ENCODE data around the gene MOSPD3. TPM values are rescaled to one million over a fixed set of nuclear protein-coding genes. Genes with fewer than 3 reads are reported as not detected.

Gene MOSPD3
- total and polyA plus RNA-seq, 2 of the 13 experiments (the other 11 are each of a cell fraction or from before 2014, with no cell fraction given): 7.6 to 8.8 TPM

DNA sequence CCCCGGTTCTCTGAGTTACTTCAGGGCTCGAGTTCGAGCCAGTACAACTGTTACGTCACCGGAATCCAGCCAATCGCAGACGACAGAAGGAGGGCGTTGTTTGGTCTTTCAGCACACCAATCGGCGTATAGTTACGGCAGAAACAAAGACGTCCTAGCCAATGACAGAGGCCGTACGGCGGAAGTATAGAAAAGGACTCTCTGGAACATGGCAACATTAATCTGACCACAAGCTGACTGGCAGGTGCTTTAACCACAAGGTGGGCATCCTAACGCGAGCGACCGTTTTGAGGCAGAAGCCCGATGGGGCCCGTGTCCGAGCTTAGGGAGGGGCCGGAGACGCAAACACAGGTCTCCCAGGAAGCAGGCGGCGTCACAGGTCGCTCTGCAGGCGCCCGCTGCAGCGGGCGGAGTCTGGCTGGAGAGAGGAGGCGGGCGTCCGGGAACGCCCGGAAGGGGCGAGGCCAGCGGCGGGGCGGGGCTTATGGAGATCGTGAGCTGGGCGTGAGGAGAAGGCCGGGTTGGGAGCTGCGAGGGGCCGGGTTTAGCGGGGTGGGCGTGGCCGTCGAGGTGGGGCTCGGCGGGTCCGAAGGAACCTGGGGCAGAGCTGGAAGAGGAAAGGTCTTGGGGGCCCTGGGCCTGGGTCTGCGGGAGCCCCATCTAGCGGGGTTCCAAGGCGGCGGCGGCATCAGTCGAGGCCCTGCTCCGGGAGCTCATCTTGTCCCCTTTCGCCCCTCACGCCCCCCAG lies at the start of gene MOSPD3 (continued):
- TF ChIP-seq ZMAT3 (CRISPR knock-in tag; conservative IDR thresholded peaks at IDR 0.05): peak; percentile 34; the same call in 1 of the 2 replicates
- peak; percentile 74 for TF ChIP-seq PHF8 (CRISPR knock-in tag; IDR thresholded peaks at IDR 0.05)
- TF ChIP-seq SMAD1 (CRISPR knock-in tag; IDR thresholded peaks at IDR 0.05; ENCODE audit: borderline replicate concordance, low read depth): 0 out of 2 replicates have a peak, but pooled peaks have one; percentile 3
- TF ChIP-seq, protein P1, sequence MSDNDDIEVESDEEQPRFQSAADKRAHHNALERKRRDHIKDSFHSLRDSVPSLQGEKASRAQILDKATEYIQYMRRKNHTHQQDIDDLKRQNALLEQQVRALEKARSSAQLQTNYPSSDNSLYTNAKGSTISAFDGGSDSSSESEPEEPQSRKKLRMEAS (IDR thresholded peaks at IDR 0.05): peak; percentile 51; the same call in 1 of the 2 replicates
- TF ChIP-seq ZNF264 (CRISPR knock-in tag; IDR thresholded peaks at IDR 0.05): 0 out of 2 replicates have a peak, but pooled peaks have one; percentile 15
- 0 out of 2 replicates have a peak, but pooled peaks have one; percentile 42 for TF ChIP-seq YEATS4 (CRISPR knock-in tag; IDR thresholded peaks at IDR 0.05; ENCODE audit: borderline replicate concordance)
- TF ChIP-seq U2AF1 (optimal IDR thresholded peaks at IDR 0.05; ENCODE audit: low read depth, low read length): peak; percentile 40
- peak; percentile 71 for TF ChIP-seq ZNF614 (CRISPR knock-in tag; IDR thresholded peaks at IDR 0.05; ENCODE audit: borderline replicate concordance)
- TF ChIP-seq, protein P2, sequence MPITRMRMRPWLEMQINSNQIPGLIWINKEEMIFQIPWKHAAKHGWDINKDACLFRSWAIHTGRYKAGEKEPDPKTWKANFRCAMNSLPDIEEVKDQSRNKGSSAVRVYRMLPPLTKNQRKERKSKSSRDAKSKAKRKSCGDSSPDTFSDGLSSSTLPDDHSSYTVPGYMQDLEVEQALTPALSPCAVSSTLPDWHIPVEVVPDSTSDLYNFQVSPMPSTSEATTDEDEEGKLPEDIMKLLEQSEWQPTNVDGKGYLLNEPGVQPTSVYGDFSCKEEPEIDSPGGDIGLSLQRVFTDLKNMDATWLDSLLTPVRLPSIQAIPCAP (CRISPR knock-in tag; IDR thresholded peaks at IDR 0.05; ENCODE audit: low read depth): no peak
- peak; percentile 68 for TF ChIP-seq ASH2L (IDR thresholded peaks at IDR 0.05; ENCODE audit: insufficient read length, low read depth, low read length)
- TF ChIP-seq ZNF724P (CRISPR knock-in tag; IDR thresholded peaks at IDR 0.05; ENCODE audit: borderline replicate concordance): 0 out of 2 replicates have a peak, but pooled peaks have one; percentile 45
- 0 out of 2 replicates have a peak, but pooled peaks have one; percentile 12 for TF ChIP-seq CSRNP1 (CRISPR knock-in tag; IDR thresholded peaks at IDR 0.05)
- peak; percentile 87 for TF ChIP-seq POLR2G (IDR thresholded peaks at IDR 0.05; ENCODE audit: low read depth, low read length)
- TF ChIP-seq PBX2 (CRISPR knock-in tag; IDR thresholded peaks at IDR 0.05): peak; percentile 22; the same call in 1 of the 2 replicates
- no peak for TF ChIP-seq MATR3 (CRISPR knock-in tag; IDR thresholded peaks at IDR 0.05)
- TF ChIP-seq ZNF564 (CRISPR knock-in tag; IDR thresholded peaks at IDR 0.05): no peak
- TF ChIP-seq ZNF30 (CRISPR knock-in tag; IDR thresholded peaks at IDR 0.05): no peak
- TF ChIP-seq NRL (CRISPR knock-in tag; IDR thresholded peaks at IDR 0.05; ENCODE audit: borderline replicate concordance): peak; percentile 52; the same call in 1 of the 2 replicates
- TF ChIP-seq SP2 (CRISPR knock-in tag; IDR thresholded peaks at IDR 0.05): peak; percentile 80
- TF ChIP-seq KLF9 (CRISPR knock-in tag; IDR thresholded peaks at IDR 0.05; ENCODE audit: low read depth): 0 out of 2 replicates have a peak, but pooled peaks have one; percentile 59
- TF ChIP-seq ZNF816 (CRISPR knock-in tag; IDR thresholded peaks at IDR 0.05; ENCODE audit: borderline replicate concordance): peak; percentile 72; the same call in 1 of the 2 replicates
